Activated CD4-positive, alpha-beta memory T cell treated with anti-CD3 and anti-CD28 coated beads, Interleukin-2, amount 10 ng/mL, durations not matched to agents 7 days and 5 days (primary cell): ENCODE data around the gene DNAJC1. TPM values are rescaled to one million over a fixed set of nuclear protein-coding genes. Genes with fewer than 3 reads are reported as not detected.
A peak's percentile ranks its signal among the peaks of the same experiment; 100 is the strongest.

ENCODE experiments used
- CTCF ChIA-PET: fragments of 350-600 bp; sonication (Branson Sonifier 250); formaldehyde crosslinking; loops from one replicate; lab custom pipeline; 2021; ENCODE audit warnings: antibody characterized with exemption, inconsistent platforms; lab: Charles Lee
- POLR2A ChIA-PET: fragments of 350-600 bp; sonication (Branson Sonifier 250); formaldehyde crosslinking; loops from one replicate; lab custom pipeline; 2021; ENCODE audit warnings: antibody characterized with exemption; lab: Charles Lee
- DNase-seq: peaks from one replicate; pipeline ENCODE4 v3.0.0-alpha.2; 2020
- H3K27ac Mint-ChIP-seq: one replicate; pipeline ENCODE4 v1.8.0; 2021; ENCODE audit warnings: mild to moderate bottlenecking, mixed read lengths
- H3K27me3 Mint-ChIP-seq: one replicate; pipeline ENCODE4 v1.8.0; 2021; ENCODE audit warnings: mixed read lengths
- H3K36me3 Mint-ChIP-seq: one replicate; pipeline ENCODE4 v1.8.0; 2021; ENCODE audit warnings: low read depth, mixed read lengths
- H3K4me1 Mint-ChIP-seq: one replicate; pipeline ENCODE4 v1.8.0; 2021; ENCODE audit warnings: mixed read lengths
- H3K4me3 Mint-ChIP-seq: one replicate; pipeline ENCODE4 v1.8.0; 2021; ENCODE audit warnings: mild to moderate bottlenecking, mixed read lengths
- H3K9me3 Mint-ChIP-seq: one replicate; pipeline ENCODE4 v1.8.0; 2021; ENCODE audit warnings: mixed read lengths
- total RNA-seq, 2 experiments: library from RNA; stranded (reverse); gene quantifications; one replicate each; pipeline ENCODE4 v1.2.3, GENCODE V29; 2021

The DNAJC1 gene
- total RNA-seq, 2 experiments from 2014 or later = 35.7 to 38.9 TPM

GRCh38 chr10:21797984-21798765 lies 205.4 kb downstream of the DNAJC1 start:
- no peaks in the 10 kb centered on the region for H3K9me3 Mint-ChIP-seq

GRCh38 chr10:21797533-21797932 lies 206.0 kb downstream of the DNAJC1 start:
- POLR2A ChIA-PET = no interaction called here
- CTCF ChIA-PET = interaction anchor here (0.6 kb wide), 1 partner anchor 140 kb away, joined by 3 read pairs; no protein-coding TSS in a partner anchor
- DNase-seq = no peak
- H3K27me3 Mint-ChIP-seq = no peaks in the 10 kb centered on the region
- H3K9me3 Mint-ChIP-seq = no peaks in the 10 kb centered on the region
- H3K4me3 Mint-ChIP-seq = no peak overlapping the region
- H3K4me1 Mint-ChIP-seq = peaks cover 21% of the 10 kb centered on the region
- H3K36me3 Mint-ChIP-seq = peaks cover 21% of the 10 kb centered on the region
- H3K27ac Mint-ChIP-seq = peak overlapping the region; percentile 74

More at GRCh38 chr10:21797984-21798765, 205.4 kb downstream of the DNAJC1 start:
- POLR2A ChIA-PET = no interaction called here
- Mint-ChIP-seq H3K4me1 (peaks cover 21% of the 10 kb centered on the region), H3K36me3 (peaks cover 21% of the 10 kb centered on the region), H3K4me3 (no peak overlapping the region), H3K27me3 (no peaks in the 10 kb centered on the region), H3K27ac (peak overlapping the region; percentile 74)
- CTCF ChIA-PET = interaction anchor here (0.6 kb wide), 1 partner anchor 1494 kb away, joined by 4 read pairs; no protein-coding TSS in a partner anchor
- DNase-seq = no peak

- H3K27me3 Mint-ChIP-seq = no peaks in the 10 kb centered on the region
- ChIA-PET POLR2A (no interaction called here), CTCF (no interaction called here)
- H3K4me3 Mint-ChIP-seq = no peak overlapping the region
- H3K4me1 Mint-ChIP-seq = peaks cover 11% of the 10 kb centered on the region
- DNase-seq = no peak
- H3K9me3 Mint-ChIP-seq = peaks cover 24% of the 10 kb centered on the region
- H3K27ac Mint-ChIP-seq = no peak overlapping the region
- peaks cover 20% of the 10 kb centered on the region for H3K36me3 Mint-ChIP-seq
Measured at GRCh38 chr10:21791276-21791675, 212.3 kb downstream of the DNAJC1 start.

- no peak for DNase-seq
- CTCF ChIA-PET = no interaction called here
- H3K9me3 Mint-ChIP-seq = peaks cover 9% of the 10 kb centered on the region
- peaks cover 9% of the 10 kb centered on the region for H3K36me3 Mint-ChIP-seq
- H3K27me3 Mint-ChIP-seq = no peaks in the 10 kb centered on the region
- POLR2A ChIA-PET = no interaction called here
- H3K4me1 Mint-ChIP-seq = peaks cover 3% of the 10 kb centered on the region
- H3K27ac Mint-ChIP-seq = no peak overlapping the region
- H3K4me3 Mint-ChIP-seq = no peak overlapping the region
Measured at GRCh38 chr10:21776883-21777282, 226.6 kb downstream of the DNAJC1 start.

GRCh38 chr10:21771219-21771618 lies 232.3 kb downstream of the DNAJC1 start:
- Mint-ChIP-seq H3K27ac (no peak overlapping the region), H3K4me3 (no peak overlapping the region), H3K27me3 (no peaks in the 10 kb centered on the region), H3K36me3 (no peaks in the 10 kb centered on the region), H3K9me3 (peaks cover 2% of the 10 kb centered on the region), H3K4me1 (no peaks in the 10 kb centered on the region)
- POLR2A ChIA-PET = no interaction called here
- no peak for DNase-seq
- CTCF ChIA-PET = no interaction called here

GRCh38 chr10:21769041-21769440 lies 234.5 kb downstream of the DNAJC1 start:
- peaks cover 2% of the 10 kb centered on the region for H3K9me3 Mint-ChIP-seq
- H3K4me1 Mint-ChIP-seq = peaks cover 6% of the 10 kb centered on the region
- POLR2A ChIA-PET = no interaction called here
- no peaks in the 10 kb centered on the region for H3K36me3 Mint-ChIP-seq
- no peak overlapping the region for H3K27ac Mint-ChIP-seq
- no peak for DNase-seq
- H3K4me3 Mint-ChIP-seq = no peak overlapping the region
- H3K27me3 Mint-ChIP-seq = no peaks in the 10 kb centered on the region
- CTCF ChIA-PET = no interaction called here

GRCh38 chr10:21764466-21765189 lies 238.9 kb downstream of the DNAJC1 start:
- peaks cover 6% of the 10 kb centered on the region for H3K36me3 Mint-ChIP-seq
- peaks cover 6% of the 10 kb centered on the region for H3K4me1 Mint-ChIP-seq
- H3K27me3 Mint-ChIP-seq = no peaks in the 10 kb centered on the region
- no peaks in the 10 kb centered on the region for H3K9me3 Mint-ChIP-seq
- peak overlapping the region; percentile 37 for H3K27ac Mint-ChIP-seq
- DNase-seq = no peak
- no peak overlapping the region for H3K4me3 Mint-ChIP-seq
- ChIA-PET POLR2A (no interaction called here), CTCF (no interaction called here)

- POLR2A ChIA-PET = interaction anchor here (0.7 kb wide), 1 partner anchor 14 kb away, joined by 3 read pairs; no protein-coding TSS in a partner anchor
- Mint-ChIP-seq H3K9me3 (no peaks in the 10 kb centered on the region), H3K27me3 (no peaks in the 10 kb centered on the region), H3K4me3 (no peak overlapping the region), H3K36me3 (peaks cover 10% of the 10 kb centered on the region), H3K4me1 (peaks cover 5% of the 10 kb centered on the region), H3K27ac (no peak overlapping the region)
- DNase-seq = no peak
- CTCF ChIA-PET = no interaction called here
Measured at GRCh38 chr10:21760332-21760731, 243.2 kb downstream of the DNAJC1 start.

GRCh38 chr10:21759232-21759631 lies 244.3 kb downstream of the DNAJC1 start:
- no peak overlapping the region for H3K4me3 Mint-ChIP-seq
- ChIA-PET POLR2A (no interaction called here), CTCF (no interaction called here)
- H3K27ac Mint-ChIP-seq = no peak overlapping the region
- no peaks in the 10 kb centered on the region for H3K9me3 Mint-ChIP-seq
- H3K4me1 Mint-ChIP-seq = no peaks in the 10 kb centered on the region
- H3K36me3 Mint-ChIP-seq = peaks cover 12% of the 10 kb centered on the region
- H3K27me3 Mint-ChIP-seq = no peaks in the 10 kb centered on the region
- no peak for DNase-seq

- Mint-ChIP-seq H3K36me3 (peaks cover 9% of the 10 kb centered on the region), H3K9me3 (no peaks in the 10 kb centered on the region), H3K4me1 (no peaks in the 10 kb centered on the region), H3K4me3 (no peak overlapping the region), H3K27me3 (no peaks in the 10 kb centered on the region), H3K27ac (no peak overlapping the region)
- CTCF ChIA-PET = no interaction called here
- POLR2A ChIA-PET = interaction anchor here (0.6 kb wide), 1 partner anchor 565 kb away, joined by 3 read pairs; no protein-coding TSS in a partner anchor
- DNase-seq = no peak
Measured at GRCh38 chr10:21758696-21759095, 244.8 kb downstream of the DNAJC1 start.

GRCh38 chr10:21758239-21758638 lies 245.3 kb downstream of the DNAJC1 start:
- H3K4me1 Mint-ChIP-seq = no peaks in the 10 kb centered on the region
- peaks cover 8% of the 10 kb centered on the region for H3K36me3 Mint-ChIP-seq
- no peaks in the 10 kb centered on the region for H3K27me3 Mint-ChIP-seq
- DNase-seq = no peak
- no peak overlapping the region for H3K4me3 Mint-ChIP-seq
- H3K9me3 Mint-ChIP-seq = no peaks in the 10 kb centered on the region
- CTCF ChIA-PET = no interaction called here
- no peak overlapping the region for H3K27ac Mint-ChIP-seq
- POLR2A ChIA-PET = interaction anchor here (0.6 kb wide), 1 partner anchor 565 kb away, joined by 3 read pairs; no protein-coding TSS in a partner anchor

GRCh38 chr10:21757185-21757901 lies 246.2 kb downstream of the DNAJC1 start:
- POLR2A ChIA-PET = no interaction called here
- Mint-ChIP-seq H3K4me1 (no peaks in the 10 kb centered on the region), H3K27ac (no peak overlapping the region), H3K27me3 (no peaks in the 10 kb centered on the region), H3K9me3 (no peaks in the 10 kb centered on the region), H3K36me3 (peaks cover 6% of the 10 kb centered on the region), H3K4me3 (no peak overlapping the region)
- CTCF ChIA-PET = no interaction called here
- no peak for DNase-seq

- DNase-seq = no peak
- H3K36me3 Mint-ChIP-seq = peaks cover 6% of the 10 kb centered on the region
- no peaks in the 10 kb centered on the region for H3K4me1 Mint-ChIP-seq
- H3K4me3 Mint-ChIP-seq = no peak overlapping the region
- H3K9me3 Mint-ChIP-seq = no peaks in the 10 kb centered on the region
- no peaks in the 10 kb centered on the region for H3K27me3 Mint-ChIP-seq
- ChIA-PET CTCF (no interaction called here), POLR2A (no interaction called here)
- H3K27ac Mint-ChIP-seq = no peak overlapping the region
Measured at GRCh38 chr10:21756707-21757106, 246.8 kb downstream of the DNAJC1 start.
